NCI-H2107 (cell line): Measurements from ENCODE around the gene MCM10.
"Not testable (repeated sequence)": the region's sequence is repeated elsewhere in the genome, so short reads cannot be mapped to it uniquely, and the experiment has no call there.

ENCODE experiments used
- DNase-seq: peaks from one replicate; lab custom pipeline; 2025; lab: John Stamatoyannopoulos, UW

Gene MCM10

GRCh38 chr10:13221572-13221971, 60.2 kb downstream of the MCM10 start:
- no peak for DNase-seq

- no peak for DNase-seq
Measured at GRCh38 chr10:13222151-13222550, 60.8 kb downstream of the MCM10 start.

- DNase-seq = no peak
Measured at GRCh38 chr10:13222566-13222965, 61.2 kb downstream of the MCM10 start.

- no peak for DNase-seq
Measured at GRCh38 chr10:13223241-13223640, 61.9 kb downstream of the MCM10 start.

GRCh38 chr10:13224210-13224995, 63.0 kb downstream of the MCM10 start:
- no peak for DNase-seq

- no peak for DNase-seq
Measured at GRCh38 chr10:13225601-13226000, 64.2 kb downstream of the MCM10 start.

GRCh38 chr10:13227031-13227430, 65.7 kb downstream of the MCM10 start:
- DNase-seq = no peak

GRCh38 chr10:13231190-13231589, 69.8 kb downstream of the MCM10 start:
- DNase-seq = no peak

GRCh38 chr10:13231808-13232207, 70.5 kb downstream of the MCM10 start:
- DNase-seq = no peak

- DNase-seq = no peak
Measured at GRCh38 chr10:13233358-13233757, 72.0 kb downstream of the MCM10 start.

- DNase-seq = no peak
Measured at GRCh38 chr10:13234172-13234571, 72.8 kb downstream of the MCM10 start, which contains the start of gene UCMA. Gene UCMA (minus strand): TSS chr10:13234374. CDS start chr10:13234258, 116 bp downstream.

GRCh38 chr10:13234736-13235135, 73.4 kb downstream of the MCM10 start:
- not testable (repeated sequence) for DNase-seq

GRCh38 chr10:13236638-13237037, 75.3 kb downstream of the MCM10 start:
- DNase-seq = no peak

GRCh38 chr10:13238271-13239077, 77.1 kb downstream of the MCM10 start:
- no peak for DNase-seq

GRCh38 chr10:13239923-13240322, 78.6 kb downstream of the MCM10 start:
- DNase-seq = no peak

GRCh38 chr10:13241613-13242012, 80.3 kb downstream of the MCM10 start:
- no peak for DNase-seq

- not testable (repeated sequence) for DNase-seq
Measured at GRCh38 chr10:13242260-13242659, 80.9 kb downstream of the MCM10 start.

- no peak for DNase-seq
Measured at GRCh38 chr10:13247246-13247645, 85.9 kb downstream of the MCM10 start.

GRCh38 chr10:13247784-13248183, 86.4 kb downstream of the MCM10 start:
- no peak for DNase-seq

GRCh38 chr10:13253726-13254125, 92.4 kb downstream of the MCM10 start:
- DNase-seq = no peak

- DNase-seq = no peak
Measured at GRCh38 chr10:13256627-13257026, 95.3 kb downstream of the MCM10 start.

GRCh38 chr10:13257621-13258140, 96.3 kb downstream of the MCM10 start:
- no peak for DNase-seq
